ENCODE results near the gene ANKRD23.

ANKRD23 gene

DNA sequence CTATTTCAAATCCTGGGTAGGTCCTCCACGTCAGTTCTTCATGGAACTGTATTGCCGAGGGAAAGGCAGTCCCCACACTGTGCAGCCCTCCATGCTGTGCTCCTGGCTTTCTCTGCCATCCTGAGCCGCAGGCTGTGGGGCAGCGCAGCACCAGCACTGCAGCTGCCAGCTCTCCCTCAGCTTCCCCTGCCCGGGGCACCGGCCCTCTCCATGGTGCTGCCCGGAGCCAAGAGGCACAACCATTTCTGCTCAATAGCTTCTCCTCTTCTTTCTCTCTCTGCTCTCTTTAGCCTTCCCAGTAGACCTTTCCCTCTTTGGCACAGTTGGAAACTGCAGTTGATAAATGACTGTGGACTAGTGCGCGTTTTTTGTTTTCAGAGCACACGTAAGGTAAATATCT, 12.1 kb downstream of the ANKRD23 start:
- no peak overlapping the region for H2AFZ ChIP-seq (ENCODE audit: low read length)
- no peak overlapping the region for H3K4me3 ChIP-seq (ENCODE audit: low read length)
- no peak for DNase-seq
- H3K9ac ChIP-seq (ENCODE audit: low read length), result no peak overlapping the region
- H3K36me3 ChIP-seq (replicated peaks; ENCODE audit: insufficient read depth, low read length), result peaks cover 4% of the 10 kb centered on the region
- H3K27me3 ChIP-seq (replicated peaks; ENCODE audit: insufficient read depth, low read length), result no peaks in the 10 kb centered on the region
- H3K79me2 ChIP-seq (ENCODE audit: low read length), result 0 out of 2 replicates have a peak, but pooled peaks cover 9% of the 10 kb centered on the region
- peaks cover 16% of the 10 kb centered on the region for H3F3A ChIP-seq (ENCODE audit: insufficient read depth, low read length)
- no peaks in the 10 kb centered on the region for H3K9me3 ChIP-seq (replicated peaks; ENCODE audit: insufficient read depth, low read length)
- H3K4me1 ChIP-seq (ENCODE audit: low read length), result no peaks in the 10 kb centered on the region
- H3K27ac ChIP-seq (ENCODE audit: low read length), result no peak overlapping the region
- H3K9me2 ChIP-seq (replicated peaks; ENCODE audit: insufficient read depth, low read length), result no peaks in the 10 kb centered on the region
- TF ChIP-seq EZH2 (optimal IDR thresholded peaks at IDR 0.05; ENCODE audit: low read depth, low read length) (no peak), EZH2phosphoT487 (IDR thresholded peaks at IDR 0.05; ENCODE audit: low read length) (no peak)
- TF ChIP-seq, protein P1, sequence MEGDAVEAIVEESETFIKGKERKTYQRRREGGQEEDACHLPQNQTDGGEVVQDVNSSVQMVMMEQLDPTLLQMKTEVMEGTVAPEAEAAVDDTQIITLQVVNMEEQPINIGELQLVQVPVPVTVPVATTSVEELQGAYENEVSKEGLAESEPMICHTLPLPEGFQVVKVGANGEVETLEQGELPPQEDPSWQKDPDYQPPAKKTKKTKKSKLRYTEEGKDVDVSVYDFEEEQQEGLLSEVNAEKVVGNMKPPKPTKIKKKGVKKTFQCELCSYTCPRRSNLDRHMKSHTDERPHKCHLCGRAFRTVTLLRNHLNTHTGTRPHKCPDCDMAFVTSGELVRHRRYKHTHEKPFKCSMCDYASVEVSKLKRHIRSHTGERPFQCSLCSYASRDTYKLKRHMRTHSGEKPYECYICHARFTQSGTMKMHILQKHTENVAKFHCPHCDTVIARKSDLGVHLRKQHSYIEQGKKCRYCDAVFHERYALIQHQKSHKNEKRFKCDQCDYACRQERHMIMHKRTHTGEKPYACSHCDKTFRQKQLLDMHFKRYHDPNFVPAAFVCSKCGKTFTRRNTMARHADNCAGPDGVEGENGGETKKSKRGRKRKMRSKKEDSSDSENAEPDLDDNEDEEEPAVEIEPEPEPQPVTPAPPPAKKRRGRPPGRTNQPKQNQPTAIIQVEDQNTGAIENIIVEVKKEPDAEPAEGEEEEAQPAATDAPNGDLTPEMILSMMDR (IDR thresholded peaks at IDR 0.05; ENCODE audit: low read length), result no peak
- no peak overlapping the region for H3K4me2 ChIP-seq (ENCODE audit: low read depth, low read length)
- H4K20me1 ChIP-seq (ENCODE audit: insufficient read depth, low read length), result no peaks in the 10 kb centered on the region

- no peak overlapping the region for H3K27ac ChIP-seq (ENCODE audit: low read length)
- H2AFZ ChIP-seq (ENCODE audit: low read length), result no peak overlapping the region
- no peaks in the 10 kb centered on the region for H3K4me1 ChIP-seq (ENCODE audit: low read length)
- no peaks in the 10 kb centered on the region for H3K27me3 ChIP-seq (replicated peaks; ENCODE audit: insufficient read depth, low read length)
- H3K36me3 ChIP-seq (replicated peaks; ENCODE audit: insufficient read depth, low read length), result peaks cover 7% of the 10 kb centered on the region
- no peaks in the 10 kb centered on the region for H3K9me3 ChIP-seq (replicated peaks; ENCODE audit: insufficient read depth, low read length)
- H3K4me3 ChIP-seq (ENCODE audit: low read length), result no peak overlapping the region
- H3K9ac ChIP-seq (ENCODE audit: low read length), result no peak overlapping the region
- TF ChIP-seq EZH2 (optimal IDR thresholded peaks at IDR 0.05; ENCODE audit: low read depth, low read length), result no peak
- no peak for TF ChIP-seq EZH2phosphoT487 (IDR thresholded peaks at IDR 0.05; ENCODE audit: low read length)
- TF ChIP-seq, protein P1 (IDR thresholded peaks at IDR 0.05; ENCODE audit: low read length), result no peak
- no peak overlapping the region for H3K4me2 ChIP-seq (ENCODE audit: low read depth, low read length)
- H4K20me1 ChIP-seq (ENCODE audit: insufficient read depth, low read length), result no peaks in the 10 kb centered on the region
- no peak for DNase-seq
- H3F3A ChIP-seq (ENCODE audit: insufficient read depth, low read length), result peaks cover 23% of the 10 kb centered on the region
- H3K9me2 ChIP-seq (replicated peaks; ENCODE audit: insufficient read depth, low read length), result no peaks in the 10 kb centered on the region
- H3K79me2 ChIP-seq (ENCODE audit: low read length), result peaks cover 13% of the 10 kb centered on the region
These were observed 13.7 kb downstream of the ANKRD23 start for GRCh38 chr2:96830044-96830562.

DNA sequence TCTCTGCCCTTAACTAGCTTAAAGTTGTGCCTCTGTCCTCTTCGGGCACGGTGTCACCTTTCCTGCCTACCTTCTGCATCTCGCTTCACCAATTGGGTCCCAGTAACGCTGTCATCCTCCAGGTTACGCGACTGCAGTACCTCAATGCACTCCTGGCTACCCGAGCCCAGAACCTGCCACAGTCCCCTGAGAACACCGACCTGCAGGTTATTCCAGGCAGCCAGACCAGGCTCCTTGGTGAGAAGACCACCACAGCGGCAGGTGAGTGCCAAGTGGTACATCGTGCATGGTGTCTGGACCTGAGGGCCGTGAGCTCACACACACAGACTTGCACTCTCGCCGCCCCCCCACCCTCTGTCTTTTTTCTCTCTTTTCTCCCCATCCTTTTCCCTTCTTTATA, 14.9 kb downstream of the ANKRD23 start:
- no peak overlapping the region for H2AFZ ChIP-seq (ENCODE audit: low read length)
- H3K9ac ChIP-seq (ENCODE audit: low read length), result no peak overlapping the region
- no peak overlapping the region for H3K4me3 ChIP-seq (ENCODE audit: low read length)
- no peaks in the 10 kb centered on the region for H3K9me2 ChIP-seq (replicated peaks; ENCODE audit: insufficient read depth, low read length)
- H3K4me1 ChIP-seq (ENCODE audit: low read length), result no peaks in the 10 kb centered on the region
- H3K4me2 ChIP-seq (ENCODE audit: low read depth, low read length), result no peak overlapping the region
- TF ChIP-seq EZH2 (optimal IDR thresholded peaks at IDR 0.05; ENCODE audit: low read depth, low read length), result no peak
- TF ChIP-seq EZH2phosphoT487 (IDR thresholded peaks at IDR 0.05; ENCODE audit: low read length), result no peak
- peaks cover 23% of the 10 kb centered on the region for H3F3A ChIP-seq (ENCODE audit: insufficient read depth, low read length)
- no peak overlapping the region for H3K27ac ChIP-seq (ENCODE audit: low read length)
- no peak for DNase-seq
- no peaks in the 10 kb centered on the region for H3K27me3 ChIP-seq (replicated peaks; ENCODE audit: insufficient read depth, low read length)
- no peaks in the 10 kb centered on the region for H4K20me1 ChIP-seq (ENCODE audit: insufficient read depth, low read length)
- peaks cover 7% of the 10 kb centered on the region for H3K36me3 ChIP-seq (replicated peaks; ENCODE audit: insufficient read depth, low read length)
- H3K79me2 ChIP-seq (ENCODE audit: low read length), result peaks cover 25% of the 10 kb centered on the region
- no peaks in the 10 kb centered on the region for H3K9me3 ChIP-seq (replicated peaks; ENCODE audit: insufficient read depth, low read length)

DNA sequence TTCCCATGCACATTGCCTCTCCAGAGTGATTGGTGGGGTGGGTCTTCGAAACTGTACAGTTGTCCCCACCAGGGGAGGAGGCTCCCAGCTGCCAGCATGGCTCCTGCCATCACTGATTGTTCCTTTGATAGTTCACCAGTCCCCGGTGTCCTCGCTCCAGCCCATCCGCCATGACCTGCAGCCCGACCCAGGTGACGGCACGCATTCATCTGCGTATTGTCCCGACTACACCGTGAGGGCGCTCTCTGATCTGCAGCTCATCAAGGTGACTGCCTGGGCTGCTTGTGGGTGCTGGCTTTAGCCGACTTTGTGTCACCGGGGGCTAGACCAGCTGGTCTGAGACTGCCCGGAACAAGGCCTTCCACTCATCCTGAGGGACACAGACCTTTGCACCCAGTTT, 15.4 kb downstream of the ANKRD23 start:
- no peak overlapping the region for H3K27ac ChIP-seq (ENCODE audit: low read length)
- H2AFZ ChIP-seq (ENCODE audit: low read length), result no peak overlapping the region
- H3K9ac ChIP-seq (ENCODE audit: low read length), result no peak overlapping the region
- no peaks in the 10 kb centered on the region for H3K4me1 ChIP-seq (ENCODE audit: low read length)
- peaks cover 7% of the 10 kb centered on the region for H3K36me3 ChIP-seq (replicated peaks; ENCODE audit: insufficient read depth, low read length)
- H3F3A ChIP-seq (ENCODE audit: insufficient read depth, low read length), result peaks cover 21% of the 10 kb centered on the region
- no peaks in the 10 kb centered on the region for H3K9me2 ChIP-seq (replicated peaks; ENCODE audit: insufficient read depth, low read length)
- H3K27me3 ChIP-seq (replicated peaks; ENCODE audit: insufficient read depth, low read length), result no peaks in the 10 kb centered on the region
- no peak overlapping the region for H3K4me2 ChIP-seq (ENCODE audit: low read depth, low read length)
- TF ChIP-seq, protein P1 (IDR thresholded peaks at IDR 0.05; ENCODE audit: low read length), result no peak
- H3K4me3 ChIP-seq (ENCODE audit: low read length), result no peak overlapping the region
- 0 out of 2 replicates have a peak, but pooled peaks cover 4% of the 10 kb centered on the region for H4K20me1 ChIP-seq (ENCODE audit: insufficient read depth, low read length)
- H3K79me2 ChIP-seq (ENCODE audit: low read length), result peaks cover 29% of the 10 kb centered on the region
- DNase-seq, result no peak
- no peaks in the 10 kb centered on the region for H3K9me3 ChIP-seq (replicated peaks; ENCODE audit: insufficient read depth, low read length)
